NCI-H1930 (cell line): ENCODE measurements around the gene AVPI1.

Experiments
- DNase-seq, 2 experiments: peaks; one replicate each; lab custom pipeline; 2025; lab: John Stamatoyannopoulos, UW

Gene AVPI1

GRCh38 chr10:97686962-97687784 lies at the start of gene AVPI1:
Gene AVPI1 (minus strand): TSS chr10:97687241. CDS start chr10:97679905, 7,336 bp downstream.
- DNase-seq: peak; percentile 82 to 90

- no peak for DNase-seq
Observed at GRCh38 chr10:97736403-97736901, 49.4 kb upstream of the AVPI1 start.

GRCh38 chr10:97734021-97734420 lies 47.0 kb upstream of the AVPI1 start:
- DNase-seq: no peak

GRCh38 chr10:97733256-97733655 lies 46.2 kb upstream of the AVPI1 start:
- DNase-seq: no peak

- no peak for DNase-seq
Observed at GRCh38 chr10:97732052-97732359, 45.0 kb upstream of the AVPI1 start.

GRCh38 chr10:97731346-97732051 lies 44.5 kb upstream of the AVPI1 start:
- DNase-seq: peak; percentile 5 to 45

GRCh38 chr10:97729014-97729413 lies 42.0 kb upstream of the AVPI1 start:
- no peak for DNase-seq

- DNase-seq: no peak
Observed at GRCh38 chr10:97726636-97727178, 39.7 kb upstream of the AVPI1 start.

GRCh38 chr10:97724341-97724941 lies 37.4 kb upstream of the AVPI1 start:
- no peak for DNase-seq

GRCh38 chr10:97723001-97723400 lies 36.0 kb upstream of the AVPI1 start:
- no peak for DNase-seq

- DNase-seq: no peak
Observed at GRCh38 chr10:97721871-97722780, 35.1 kb upstream of the AVPI1 start.

- no peak for DNase-seq
Observed at GRCh38 chr10:97719602-97720001, 32.6 kb upstream of the AVPI1 start.

- DNase-seq: no peak
Observed at GRCh38 chr10:97718659-97719142, 31.7 kb upstream of the AVPI1 start.

- no peak for DNase-seq
Observed at GRCh38 chr10:97718178-97718577, 31.1 kb upstream of the AVPI1 start.

GRCh38 chr10:97717627-97718026 lies 30.6 kb upstream of the AVPI1 start:
- DNase-seq: no peak

- no peak for DNase-seq
Observed at GRCh38 chr10:97715259-97715874, 28.3 kb upstream of the AVPI1 start.

- no peak for DNase-seq
Observed at GRCh38 chr10:97714401-97715258, 27.6 kb upstream of the AVPI1 start.

- peak; percentile 20 to 31 for DNase-seq
Observed at GRCh38 chr10:97713826-97714400, 26.9 kb upstream of the AVPI1 start.

- no peak for DNase-seq
Observed at GRCh38 chr10:97713339-97713825, 26.3 kb upstream of the AVPI1 start, which contains the start of gene MARVELD1. Gene MARVELD1 (plus strand): TSS chr10:97713730. CDS start chr10:97713877, 147 bp downstream.
